ENCODE measurements around the gene MET. TPM values are rescaled to one million over a fixed set of nuclear protein-coding genes. Genes with fewer than 3 reads are reported as not detected.

The MET gene
- total and polyA plus RNA-seq, 2 donors from 2014 or later, result 13.4 to 225 TPM

- no peak for TF ChIP-seq CTCF (IDR thresholded peaks at IDR 0.05; ENCODE audit: borderline replicate concordance, extremely low read depth, insufficient read depth)
- no peak overlapping the region for H3K9ac ChIP-seq (ENCODE audit: low read length in 3 of 3)
- no peak for FAIRE-seq
- no peak overlapping the region for H3K4me3 ChIP-seq (ENCODE audit: low read length in 3 of 3)
- H3K9me3 ChIP-seq (ENCODE audit: control insufficient read depth in 2 of 3, insufficient read depth in 1 of 3, low read length in 3 of 3), result no peaks in the 10 kb centered on the region
- intact Hi-C loops (cut with DNase I), result no loop called here
- peaks cover 2 to 21% (median 10%) of the 10 kb centered on the region in 3 donors for H3K4me1 ChIP-seq (ENCODE audit: control insufficient read depth in 2 of 3, insufficient read depth in 2 of 3, low read depth in 1 of 3, low read length in 3 of 3)
- H3K36me3 ChIP-seq (ENCODE audit: control insufficient read depth in 2 of 3, insufficient read depth in 3 of 3, low read length in 3 of 3), result peaks cover 0 to 4% (median 0%) of the 10 kb centered on the region in 3 donors
- no peak for DNase-seq
- H3K27me3 ChIP-seq (ENCODE audit: control insufficient read depth, insufficient read depth, low read length), result no peaks in the 10 kb centered on the region
- peak overlapping the region in 1 of 2 donors; percentile 49 for H3K27ac ChIP-seq (ENCODE audit: low read depth in 2 of 2, low read length in 2 of 2)
Measured at GRCh38 chr7:116736927-116737715, 65.1 kb downstream of the MET start.

GRCh38 chr7:116738378-116738777 is 66.4 kb downstream of the MET start:
- no peak for TF ChIP-seq CTCF (IDR thresholded peaks at IDR 0.05; ENCODE audit: borderline replicate concordance, extremely low read depth, insufficient read depth)
- Histone ChIP-seq H3K9me3 (ENCODE audit: control insufficient read depth in 2 of 3, insufficient read depth in 1 of 3, low read length in 3 of 3) (no peaks in the 10 kb centered on the region), H3K9ac (ENCODE audit: low read length in 3 of 3) (no peak overlapping the region), H3K27ac (ENCODE audit: low read depth in 2 of 2, low read length in 2 of 2) (no peak overlapping the region), H3K27me3 (ENCODE audit: control insufficient read depth, insufficient read depth, low read length) (no peaks in the 10 kb centered on the region), H3K4me1 (ENCODE audit: control insufficient read depth in 2 of 3, insufficient read depth in 2 of 3, low read depth in 1 of 3, low read length in 3 of 3) (peaks cover 2 to 28% (median 13%) of the 10 kb centered on the region in 3 donors), H3K36me3 (ENCODE audit: control insufficient read depth in 2 of 3, insufficient read depth in 3 of 3, low read length in 3 of 3) (peaks cover 0 to 4% (median 0%) of the 10 kb centered on the region in 3 donors), H3K4me3 (ENCODE audit: low read length in 3 of 3) (no peak overlapping the region)
- FAIRE-seq (no peak), DNase-seq (no peak)
- intact Hi-C loops (cut with DNase I), result no loop called here

- H3K9ac ChIP-seq (ENCODE audit: low read length in 3 of 3), result no peak overlapping the region
- no peaks in the 10 kb centered on the region for H3K9me3 ChIP-seq (ENCODE audit: control insufficient read depth in 2 of 3, insufficient read depth in 1 of 3, low read length in 3 of 3)
- DNase-seq, result no peak
- no peaks in the 10 kb centered on the region for H3K27me3 ChIP-seq (ENCODE audit: control insufficient read depth, insufficient read depth, low read length)
- intact Hi-C loops (cut with DNase I), result no loop called here
- no peak overlapping the region for H3K4me3 ChIP-seq (ENCODE audit: low read length in 3 of 3)
- no peak overlapping the region for H3K27ac ChIP-seq (ENCODE audit: low read depth in 2 of 2, low read length in 2 of 2)
- peaks cover 2 to 28% (median 13%) of the 10 kb centered on the region in 3 donors for H3K4me1 ChIP-seq (ENCODE audit: control insufficient read depth in 2 of 3, insufficient read depth in 2 of 3, low read depth in 1 of 3, low read length in 3 of 3)
- peaks cover 0 to 4% (median 0%) of the 10 kb centered on the region in 3 donors for H3K36me3 ChIP-seq (ENCODE audit: control insufficient read depth in 2 of 3, insufficient read depth in 3 of 3, low read length in 3 of 3)
- TF ChIP-seq CTCF (IDR thresholded peaks at IDR 0.05; ENCODE audit: borderline replicate concordance, extremely low read depth, insufficient read depth), result no peak
- FAIRE-seq, result no peak
Measured at GRCh38 chr7:116739307-116739706, 67.3 kb downstream of the MET start.
